Duodenal mucosa (tissue), 2 donors: ENCODE data around the gene DTX3.

ENCODE experiments used
- H3K27ac ChIP-seq: one replicate; pipeline ENCODE4 v1.7.0; 2013; ENCODE audit warnings: low read depth, low read length
- H3K27me3 ChIP-seq, 2 donors: one replicate each; pipeline ENCODE4 v1.7.0; 2013; ENCODE audit warnings: low read length in 2 of 2, control low read depth in 1 of 2; ENCODE audit not compliant: insufficient read depth in 2 of 2, control insufficient read depth in 1 of 2
- H3K36me3 ChIP-seq, 2 donors: one replicate each; pipeline ENCODE4 v1.7.0; 2013; ENCODE audit warnings: low read length in 2 of 2, control low read depth in 1 of 2; ENCODE audit not compliant: insufficient read depth in 2 of 2, control insufficient read depth in 1 of 2
- H3K4me1 ChIP-seq, 2 donors: one replicate each; pipeline ENCODE4 v1.7.0; 2013; ENCODE audit warnings: low read length in 2 of 2, control low read depth in 1 of 2; ENCODE audit not compliant: insufficient read depth in 2 of 2, control insufficient read depth in 1 of 2
- H3K4me3 ChIP-seq, 2 donors: one replicate each; pipeline ENCODE4 v1.7.0; 2013; ENCODE audit warnings: low read length in 2 of 2, low read depth in 1 of 2
- H3K9ac ChIP-seq, 2 donors: one replicate each; pipeline ENCODE4 v1.7.0; 2013; ENCODE audit warnings: low read length in 2 of 2, low read depth in 1 of 2
- H3K9me3 ChIP-seq, 2 donors: one replicate each; pipeline ENCODE4 v1.7.0; 2013; ENCODE audit warnings: low read length in 2 of 2, control low read depth in 1 of 2; ENCODE audit not compliant: control insufficient read depth in 1 of 2

The DTX3 gene

DNA sequence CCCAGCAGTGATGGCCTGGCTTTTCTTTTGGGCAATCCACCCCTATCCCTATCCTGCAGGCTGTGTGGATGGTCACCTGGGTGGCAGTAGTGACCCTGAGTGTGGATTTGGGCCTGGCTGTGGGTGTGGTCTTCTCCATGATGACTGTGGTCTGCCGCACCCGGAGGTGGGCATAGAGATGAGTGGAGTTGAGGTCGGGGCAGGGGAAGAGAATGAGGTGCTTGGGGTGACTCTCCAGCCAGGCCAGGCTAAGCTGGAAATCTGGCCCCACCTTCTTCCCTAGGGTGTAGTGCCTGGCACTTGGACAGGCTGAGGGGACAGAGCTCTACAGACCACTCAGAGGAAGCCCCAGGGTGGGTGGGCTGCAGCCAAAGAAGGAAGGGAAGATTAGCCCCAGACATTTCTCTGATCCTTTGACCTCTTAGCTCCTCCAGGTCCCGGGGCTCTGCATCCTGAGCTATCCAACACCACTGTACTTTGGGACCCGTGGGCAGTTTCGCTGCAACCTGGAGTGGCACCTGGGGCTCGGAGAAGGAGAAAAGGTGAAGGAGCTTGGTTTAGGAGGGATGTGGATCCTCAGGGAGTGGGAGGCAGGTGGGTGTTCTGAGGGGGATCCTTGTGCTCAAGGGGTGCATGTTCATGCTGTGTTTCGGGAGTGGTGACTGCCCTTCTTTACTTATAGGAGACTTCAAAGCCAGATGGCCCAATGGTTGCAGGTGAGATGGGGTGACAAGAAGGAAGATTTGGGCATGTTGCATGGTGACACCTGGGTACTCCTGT is 20.0 kb downstream of the DTX3 start:
- H3K4me3 ChIP-seq: no peak overlapping the region
- H3K4me1 ChIP-seq: peaks cover 14 to 22% of the 10 kb centered on the region in 2 donors
- no peaks in the 10 kb centered on the region for H3K36me3 ChIP-seq
- H3K27me3 ChIP-seq: peaks cover 87 to 95% of the 10 kb centered on the region in 2 donors
- no peak overlapping the region for H3K9ac ChIP-seq
- H3K27ac ChIP-seq: no peak overlapping the region
- H3K9me3 ChIP-seq: no peaks in the 10 kb centered on the region

DNA sequence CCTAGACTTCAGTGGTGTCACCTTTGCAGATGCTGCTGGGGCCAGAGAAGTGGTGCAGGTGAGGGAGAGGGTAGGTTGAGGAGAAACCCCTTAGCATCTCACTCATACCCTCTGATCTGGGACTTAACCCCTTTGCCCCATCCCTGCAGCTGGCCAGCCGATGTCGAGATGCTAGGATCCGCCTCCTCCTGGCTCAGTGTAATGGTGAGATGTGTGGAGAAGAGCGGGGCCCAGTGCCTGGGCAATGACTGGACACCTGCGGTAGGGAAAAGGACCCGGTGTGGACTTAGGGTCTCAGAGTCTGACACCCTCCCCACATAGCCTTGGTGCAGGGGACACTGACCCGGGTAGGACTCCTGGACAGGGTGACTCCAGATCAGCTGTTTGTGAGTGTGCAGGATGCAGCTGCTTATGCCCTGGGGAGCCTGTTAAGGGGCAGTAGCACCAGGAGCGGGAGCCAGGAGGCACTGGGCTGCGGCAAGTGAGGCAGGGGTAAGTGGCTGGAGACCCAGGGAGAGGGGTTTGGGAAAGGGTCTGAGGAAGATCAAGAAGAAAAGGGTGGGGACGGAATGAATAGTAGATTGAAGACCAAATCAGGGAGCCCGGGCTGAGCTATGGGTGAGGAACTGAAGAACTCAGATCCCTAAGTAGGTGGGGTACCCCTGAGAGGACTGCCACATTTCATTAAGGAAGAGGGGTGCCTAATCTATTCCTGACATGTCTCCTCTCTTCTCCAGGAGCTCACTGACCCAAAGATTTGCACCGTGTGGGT is 20.8 kb downstream of the DTX3 start:
- H3K9ac ChIP-seq: no peak overlapping the region
- no peaks in the 10 kb centered on the region for H3K9me3 ChIP-seq
- H3K36me3 ChIP-seq: no peaks in the 10 kb centered on the region
- H3K4me1 ChIP-seq: peaks cover 10 to 19% of the 10 kb centered on the region in 2 donors
- H3K27me3 ChIP-seq: peaks cover 86 to 95% of the 10 kb centered on the region in 2 donors
- no peak overlapping the region for H3K27ac ChIP-seq
- no peak overlapping the region for H3K4me3 ChIP-seq

DNA sequence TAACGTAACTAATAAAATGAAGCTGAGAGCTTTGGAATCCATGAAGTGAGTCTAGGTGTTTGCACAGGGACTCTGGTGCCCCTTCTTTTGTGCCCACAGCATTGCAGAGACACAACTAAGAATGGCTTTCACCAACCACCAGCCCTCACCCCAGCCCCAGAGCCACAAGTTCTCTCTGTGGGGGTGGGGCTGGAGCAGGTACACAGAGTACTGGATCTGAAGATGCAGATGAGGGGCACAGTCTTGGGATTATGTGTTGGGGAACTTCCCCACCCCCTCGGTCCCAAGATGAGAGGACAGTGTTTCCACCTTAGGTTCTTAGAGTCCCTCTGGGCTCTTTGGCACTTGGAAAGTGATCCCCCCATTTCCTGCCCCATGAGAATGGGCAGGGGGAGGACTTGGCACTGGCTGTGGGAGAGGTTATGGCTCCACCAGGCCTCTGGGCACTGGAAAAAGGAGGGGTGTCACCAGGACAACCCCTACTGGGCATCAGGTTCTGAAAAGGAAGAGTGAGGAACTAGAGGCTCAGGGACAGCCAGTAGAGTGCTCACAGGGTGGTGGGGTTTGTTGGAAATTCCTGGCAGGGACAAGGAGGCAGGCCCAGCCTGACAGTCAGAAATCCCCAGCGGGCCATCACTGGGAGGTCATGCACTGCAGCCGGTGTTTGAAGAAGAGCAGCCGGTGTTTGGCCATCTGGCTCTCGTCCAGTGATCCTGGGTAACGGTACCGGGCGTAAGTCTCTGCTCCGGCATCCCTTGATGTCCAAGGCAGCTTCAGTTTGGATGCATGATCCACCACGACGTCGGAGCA is 21.7 kb downstream of the DTX3 start:
- H3K27ac ChIP-seq: no peak overlapping the region
- no peaks in the 10 kb centered on the region for H3K36me3 ChIP-seq
- H3K4me3 ChIP-seq: no peak overlapping the region
- H3K9ac ChIP-seq: no peak overlapping the region
- peaks cover 4 to 12% of the 10 kb centered on the region in 2 donors for H3K4me1 ChIP-seq
- peaks cover 86 to 95% of the 10 kb centered on the region in 2 donors for H3K27me3 ChIP-seq
- no peaks in the 10 kb centered on the region for H3K9me3 ChIP-seq

DNA sequence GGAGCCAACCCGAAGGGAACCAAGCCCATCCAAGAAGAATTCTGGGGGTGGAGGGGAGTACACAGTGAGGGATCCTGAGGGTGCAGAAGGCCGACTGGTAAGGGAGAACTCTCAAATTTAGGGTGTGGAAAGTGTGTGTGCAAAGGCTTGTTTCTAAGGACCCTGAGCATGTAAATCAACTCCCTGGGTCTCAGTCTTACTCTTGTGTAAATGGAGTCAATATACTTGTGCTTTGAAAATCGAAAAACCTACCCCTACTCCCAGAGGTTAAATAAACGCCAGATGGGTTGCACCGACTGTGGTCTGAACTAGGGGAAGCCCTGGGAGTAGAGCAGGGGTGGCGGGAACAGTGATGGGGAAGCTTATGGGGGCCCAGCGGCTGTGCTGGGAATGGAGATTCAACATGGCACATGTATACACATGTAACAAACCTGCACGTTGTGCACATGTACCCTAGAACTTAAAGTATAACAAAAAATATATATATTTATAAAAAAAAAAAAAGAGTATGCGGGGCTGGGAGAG is 22.4 kb downstream of the DTX3 start:
- H3K4me1 ChIP-seq: peaks cover 0 to 5% of the 10 kb centered on the region in 2 donors
- H3K9ac ChIP-seq: no peak overlapping the region
- H3K4me3 ChIP-seq: no peak overlapping the region
- no peak overlapping the region for H3K27ac ChIP-seq
- no peaks in the 10 kb centered on the region for H3K9me3 ChIP-seq
- H3K27me3 ChIP-seq: peaks cover 86 to 95% of the 10 kb centered on the region in 2 donors
- no peaks in the 10 kb centered on the region for H3K36me3 ChIP-seq

DNA sequence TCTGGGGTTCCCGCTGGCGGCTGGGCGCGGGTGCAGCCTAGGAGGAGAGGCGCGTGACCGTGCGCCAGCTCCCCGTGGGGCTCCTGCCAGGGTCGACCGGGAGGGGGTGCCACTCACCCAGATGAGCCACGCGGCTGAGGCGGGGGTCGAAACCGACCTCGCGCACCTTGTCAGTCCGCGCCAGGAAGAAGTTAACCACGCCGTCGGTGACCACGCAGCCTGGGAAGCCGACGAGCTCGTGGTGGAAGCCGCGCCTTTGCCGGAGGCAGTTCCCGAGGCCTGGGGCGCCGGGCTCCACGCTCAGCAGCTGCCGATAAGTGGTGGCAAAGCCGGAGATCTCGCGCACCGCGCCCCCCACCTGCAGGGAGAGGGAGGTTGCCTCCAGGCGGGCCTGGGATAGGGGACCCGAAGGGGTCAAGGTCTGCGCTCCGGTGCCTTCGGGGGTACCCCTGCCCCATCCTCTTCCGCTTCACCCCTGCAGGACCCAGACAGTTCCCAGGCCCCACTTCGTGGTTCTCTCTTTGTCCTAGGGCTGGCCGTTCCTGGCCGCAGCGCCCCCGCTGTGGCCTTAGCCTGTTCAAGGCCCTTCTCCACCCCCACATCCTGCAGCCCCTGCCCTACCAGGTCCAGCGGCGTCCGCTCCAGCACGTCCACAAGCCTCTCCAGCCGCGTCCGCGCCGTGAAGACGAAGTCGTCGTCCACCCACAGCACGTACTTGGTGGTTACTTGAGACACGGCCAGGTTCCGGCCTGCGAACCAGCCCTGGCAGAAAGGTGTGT is 23.1 kb downstream of the DTX3 start:
- no peak overlapping the region for H3K27ac ChIP-seq
- peak overlapping the region in 1 of 2 donors; percentile 15 for H3K4me3 ChIP-seq
- no peaks in the 10 kb centered on the region for H3K36me3 ChIP-seq
- no peaks in the 10 kb centered on the region for H3K9me3 ChIP-seq
- peaks cover 84 to 92% of the 10 kb centered on the region in 2 donors for H3K27me3 ChIP-seq
- H3K4me1 ChIP-seq: peaks cover 0 to 6% of the 10 kb centered on the region in 2 donors
- H3K9ac ChIP-seq: no peak overlapping the region

DNA sequence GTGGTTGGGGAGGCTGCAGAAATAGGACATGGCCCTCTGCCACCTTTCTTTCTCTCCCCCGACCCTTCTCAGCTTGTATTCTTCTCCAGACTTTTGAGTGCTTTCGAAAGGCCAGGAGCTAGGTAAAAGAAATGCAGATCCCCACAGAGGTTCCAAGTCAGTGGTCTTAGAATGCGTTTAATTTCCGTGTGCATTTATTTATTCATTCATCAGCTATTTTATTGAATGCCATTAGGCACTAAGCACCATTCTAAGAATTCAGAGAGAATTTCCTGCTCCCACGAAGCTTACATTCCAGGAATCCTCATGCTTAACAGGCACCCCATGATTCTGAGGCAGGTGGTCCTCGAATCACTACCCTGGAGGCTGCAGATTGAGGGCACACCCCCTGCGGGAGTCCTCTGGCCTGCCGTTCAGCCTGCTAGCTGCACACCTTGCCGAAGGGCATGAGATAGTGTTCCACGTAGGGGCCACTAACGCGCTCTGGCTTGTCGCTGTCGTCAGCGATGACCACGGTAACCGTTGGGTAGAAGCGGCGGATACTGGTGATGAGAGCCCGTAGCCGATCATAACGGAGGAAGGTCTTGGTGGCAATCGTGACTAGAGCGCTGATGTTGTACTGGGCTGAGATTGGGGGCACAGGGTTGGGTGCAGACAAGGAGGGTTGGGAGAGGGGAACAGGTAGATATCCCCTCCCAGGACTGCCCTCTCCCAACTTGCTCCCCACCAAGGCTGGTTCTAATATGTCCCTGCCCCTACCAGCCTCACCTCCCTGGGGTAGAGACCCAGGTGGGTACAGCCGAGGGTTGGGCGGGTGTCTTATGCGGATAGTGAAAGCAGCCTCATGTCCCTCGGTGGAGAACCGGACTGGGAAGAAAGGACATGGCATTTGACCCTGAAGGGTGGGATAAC is 23.9 kb downstream of the DTX3 start:
- Histone ChIP-seq H3K9me3 (no peaks in the 10 kb centered on the region), H3K9ac (no peak overlapping the region), H3K36me3 (no peaks in the 10 kb centered on the region), H3K27ac (no peak overlapping the region), H3K4me1 (peaks cover 4 to 9% of the 10 kb centered on the region in 2 donors), H3K27me3 (peaks cover 79 to 93% of the 10 kb centered on the region in 2 donors), H3K4me3 (no peak overlapping the region)

DNA sequence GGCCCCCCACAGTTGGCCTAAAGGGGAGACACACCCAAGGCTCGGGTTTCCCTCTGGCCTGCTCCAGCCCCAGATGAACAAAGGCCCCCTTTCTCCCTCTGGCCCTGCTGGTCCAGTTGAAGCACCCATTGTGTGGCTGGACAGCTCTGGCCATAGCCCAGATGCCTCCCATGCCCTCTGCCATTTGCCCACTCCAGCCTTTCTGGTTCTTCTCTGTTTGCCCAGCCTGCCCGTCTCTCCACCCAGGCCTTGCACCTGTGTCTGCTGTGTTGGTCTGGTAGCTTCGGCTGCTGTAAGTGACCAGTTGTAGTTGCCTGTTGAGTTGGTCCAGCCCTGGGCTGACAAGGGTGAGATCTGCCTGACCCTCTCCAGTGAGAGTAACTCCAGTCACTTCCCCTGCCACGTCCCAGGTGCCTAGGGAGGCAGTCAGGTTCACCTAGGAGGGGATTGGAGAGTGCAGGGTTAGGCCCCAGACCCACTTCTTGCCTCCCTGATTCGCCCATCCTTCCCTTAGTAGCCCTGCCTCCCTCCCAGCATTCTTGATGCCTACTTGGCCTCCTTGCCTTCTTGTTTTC is 25.4 kb downstream of the DTX3 start:
- H3K4me3 ChIP-seq: no peak overlapping the region
- H3K36me3 ChIP-seq: no peaks in the 10 kb centered on the region
- peaks cover 4 to 9% of the 10 kb centered on the region in 2 donors for H3K4me1 ChIP-seq
- no peaks in the 10 kb centered on the region for H3K9me3 ChIP-seq
- no peak overlapping the region for H3K27ac ChIP-seq
- H3K27me3 ChIP-seq: peaks cover 68 to 79% of the 10 kb centered on the region in 2 donors
- no peak overlapping the region for H3K9ac ChIP-seq

DNA sequence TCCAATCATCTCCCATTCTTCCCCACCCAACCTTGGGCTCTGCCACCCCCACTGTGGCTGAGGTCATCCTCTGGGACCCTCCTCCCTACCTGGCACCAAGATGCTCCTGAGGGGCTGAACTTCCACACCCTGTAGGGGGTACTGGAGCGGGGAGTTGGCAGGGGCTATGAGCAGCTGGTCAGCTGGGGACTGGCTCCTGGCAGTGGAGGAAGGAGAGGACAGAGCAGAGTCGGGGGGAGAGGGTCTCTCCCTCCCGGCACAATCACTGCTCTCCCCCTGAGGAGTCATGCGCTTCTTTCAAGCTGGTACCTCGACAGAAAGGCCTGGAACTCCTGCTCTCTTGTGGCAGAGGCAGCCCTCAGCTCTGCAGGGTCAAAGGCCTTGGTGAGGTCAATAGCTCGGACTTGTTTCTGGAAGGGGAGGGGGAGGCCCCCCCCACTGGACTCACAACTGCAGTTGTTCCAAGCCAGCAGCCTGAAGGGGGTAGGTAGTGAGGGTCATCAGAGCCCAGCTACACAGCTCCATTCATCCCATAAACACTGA is 26.3 kb downstream of the DTX3 start:
- H3K9ac ChIP-seq: no peak overlapping the region
- no peaks in the 10 kb centered on the region for H3K9me3 ChIP-seq
- H3K4me1 ChIP-seq: peaks cover 4 to 9% of the 10 kb centered on the region in 2 donors
- peaks cover 58 to 69% of the 10 kb centered on the region in 2 donors for H3K27me3 ChIP-seq
- no peaks in the 10 kb centered on the region for H3K36me3 ChIP-seq
- H3K27ac ChIP-seq: no peak overlapping the region
- H3K4me3 ChIP-seq: no peak overlapping the region
